ENCODE measurements around the gene CYTL1. TPM values are rescaled to one million over a fixed set of nuclear protein-coding genes. Genes with fewer than 3 reads are reported as not detected.
"Not testable (repeated sequence)": the region's sequence is repeated elsewhere in the genome, so short reads cannot be mapped to it uniquely, and the experiment has no call there.

The CYTL1 gene
- polyA plus RNA-seq, 3 donors = 6.4 to 7.3 (median 6.7) TPM

GRCh38 chr4:5006932-5007331 lies 12.3 kb downstream of the CYTL1 start:
- not testable (repeated sequence) for DNase-seq

DNA sequence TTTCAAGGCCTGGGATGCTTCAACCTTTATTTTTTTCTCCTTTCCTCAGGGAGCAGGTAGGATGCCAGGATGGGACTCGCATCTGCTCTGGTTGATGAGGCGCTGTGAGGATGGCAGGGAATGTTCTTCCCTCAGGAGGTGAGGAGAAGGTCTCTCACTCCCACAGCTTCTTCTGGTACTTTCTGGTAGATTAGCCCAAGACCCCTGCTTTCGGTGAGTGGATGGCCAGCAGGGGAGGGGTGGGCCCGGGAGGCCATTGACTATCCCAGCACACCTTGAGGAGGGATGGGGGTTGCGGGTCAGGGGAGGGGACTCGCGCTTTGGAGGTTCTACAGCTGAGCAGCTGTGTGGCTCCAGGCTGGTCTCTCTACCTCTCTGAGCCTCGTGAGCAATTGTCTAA lies 14.8 kb downstream of the CYTL1 start:
- no peak for DNase-seq

GRCh38 chr4:5003918-5004317 lies 15.3 kb downstream of the CYTL1 start:
- no peak for DNase-seq

DNA sequence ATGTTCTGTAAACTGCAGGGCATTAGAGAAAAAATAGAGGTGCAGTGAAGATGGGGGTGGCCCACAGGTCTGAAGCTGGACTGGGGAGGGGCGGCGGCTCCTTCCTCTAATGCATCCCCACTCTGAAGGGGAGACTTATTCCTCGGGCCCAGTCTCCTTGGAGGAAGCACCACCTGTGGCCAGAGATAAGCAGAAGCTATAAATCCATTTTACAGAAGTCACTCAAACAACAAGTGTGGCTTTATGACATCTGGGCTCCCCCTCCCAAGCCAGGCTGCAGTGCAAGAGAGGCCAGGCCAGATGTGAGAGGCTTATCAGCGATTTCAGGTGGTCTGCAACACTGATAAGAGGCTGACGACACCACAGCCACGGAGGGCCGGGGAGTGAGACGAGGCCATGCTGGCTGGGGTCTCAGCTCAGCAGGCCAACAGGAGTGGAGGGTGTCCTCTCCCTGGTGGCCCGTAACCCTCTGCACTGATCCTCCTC lies 15.8 kb downstream of the CYTL1 start:
- no peak for DNase-seq

- not testable (repeated sequence) for DNase-seq
Observed at GRCh38 chr4:5001641-5002040, 17.6 kb downstream of the CYTL1 start.

GRCh38 chr4:4996935-4997334 lies 22.3 kb downstream of the CYTL1 start:
- not testable (repeated sequence) for DNase-seq

DNA sequence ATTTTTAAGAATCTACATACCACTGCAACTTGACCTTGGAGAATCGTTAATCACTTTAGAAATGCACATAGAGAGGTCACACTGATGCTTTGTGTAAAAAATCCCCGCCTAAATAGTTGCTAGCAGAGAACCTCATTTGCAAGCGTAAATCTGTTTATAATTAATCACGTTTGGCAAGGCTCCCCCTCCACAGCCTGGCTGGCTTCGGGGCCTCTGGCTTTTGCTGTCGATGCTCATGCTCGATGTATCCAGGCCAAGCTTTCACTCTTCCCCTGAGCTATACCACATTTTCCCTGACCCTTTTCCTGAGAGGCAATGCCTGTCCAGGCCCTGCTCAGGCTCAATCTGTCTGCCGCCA lies 23.4 kb downstream of the CYTL1 start:
- no peak for DNase-seq

DNA sequence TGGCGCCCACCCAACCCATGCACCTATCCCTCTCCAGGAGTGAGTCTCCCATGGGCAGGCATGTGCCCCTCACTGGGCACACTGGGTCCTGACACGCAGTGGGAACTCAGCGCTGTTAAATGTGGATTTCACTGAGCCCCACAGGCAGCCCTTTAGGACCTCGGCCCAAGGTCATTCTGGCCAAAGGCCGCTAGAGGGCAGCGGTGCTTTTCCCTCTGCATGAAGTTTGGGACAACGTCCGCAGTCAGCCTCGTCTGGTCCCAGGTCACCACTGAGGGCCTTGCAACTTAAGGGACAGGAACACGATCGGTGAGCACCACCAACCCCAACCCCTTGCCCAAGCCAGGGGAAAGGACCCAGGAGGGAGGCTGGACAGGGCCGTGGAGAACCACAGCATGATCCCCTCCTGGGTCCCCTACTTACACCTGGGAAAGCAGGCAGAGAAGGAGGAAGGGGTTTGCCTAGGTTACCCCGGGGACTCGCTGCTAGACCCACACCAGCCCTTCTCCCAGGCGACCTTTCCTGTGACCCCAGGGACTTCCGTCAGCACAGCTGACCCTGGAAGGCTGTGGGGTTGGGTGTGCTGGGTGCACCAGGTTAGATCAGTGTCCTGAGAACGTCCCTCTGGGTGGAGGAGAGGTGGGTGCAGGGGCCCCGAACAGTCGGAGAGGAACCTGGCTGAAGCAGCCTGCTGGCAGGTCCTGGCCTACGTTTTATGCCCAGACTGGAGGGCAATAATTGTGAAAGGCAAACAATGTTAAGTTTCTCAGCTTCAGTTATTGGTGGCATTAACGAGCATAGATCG lies 24.0 kb downstream of the CYTL1 start:
- DNase-seq = peak; percentile 58

GRCh38 chr4:4994312-4995097 lies 24.8 kb downstream of the CYTL1 start:
- no peak for DNase-seq

GRCh38 chr4:4992833-4993232 lies 26.4 kb downstream of the CYTL1 start:
- no peak for DNase-seq

GRCh38 chr4:4991541-4992099 lies 27.6 kb downstream of the CYTL1 start:
- DNase-seq = no peak

DNA sequence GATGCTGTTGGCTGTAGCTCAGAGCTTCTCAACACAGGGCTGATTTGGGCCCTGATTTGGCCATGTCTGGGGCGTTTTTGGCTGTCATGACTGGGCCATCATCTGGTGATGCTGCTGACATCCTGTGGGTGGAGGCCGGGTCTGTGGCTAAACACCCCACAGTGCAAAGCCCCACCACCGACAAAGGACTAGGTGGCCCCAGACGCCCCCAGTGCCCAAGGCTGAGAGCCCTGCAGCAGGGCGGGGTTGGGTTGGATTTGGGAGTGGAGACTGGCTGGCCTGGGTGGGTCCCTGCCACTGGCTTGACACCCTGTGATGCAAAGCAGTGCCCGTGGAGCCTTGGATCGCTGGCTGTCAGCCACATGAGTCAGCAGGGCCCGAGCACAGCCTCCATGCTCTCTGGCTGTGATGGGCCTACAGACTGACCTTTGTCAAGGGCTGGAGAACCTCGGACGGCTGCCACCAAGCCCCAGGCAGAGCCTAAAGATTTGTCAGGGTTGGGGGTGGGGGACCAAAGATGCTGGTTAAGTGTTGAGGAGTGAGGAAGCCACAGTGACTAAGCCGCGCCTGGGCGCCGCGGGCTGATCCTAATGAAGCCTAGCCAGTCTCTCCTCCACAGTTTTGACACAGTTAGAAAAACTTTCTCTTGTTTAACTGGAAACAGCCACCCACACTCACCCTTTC lies 28.3 kb downstream of the CYTL1 start:
- no peak for DNase-seq

DNA sequence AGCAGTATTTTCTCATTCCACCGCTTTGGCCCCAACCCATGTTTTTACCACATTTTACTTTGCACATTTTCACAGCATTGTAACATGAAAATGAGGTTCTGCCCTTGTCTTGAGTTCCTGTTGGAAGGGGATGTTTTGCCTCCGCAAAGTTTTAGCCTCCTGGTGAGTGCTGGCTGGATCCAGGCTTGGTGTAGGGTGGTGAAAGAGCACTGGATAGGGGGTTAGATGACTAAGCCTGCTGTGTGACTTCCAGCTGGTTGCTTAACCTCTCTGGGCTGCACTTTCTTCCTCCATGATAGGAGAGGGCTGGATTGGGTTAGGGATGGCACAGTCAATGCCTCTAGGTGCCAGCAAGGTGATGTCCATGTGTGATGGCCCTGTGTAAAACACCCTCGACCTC lies 28.9 kb downstream of the CYTL1 start:
- no peak for DNase-seq

DNA sequence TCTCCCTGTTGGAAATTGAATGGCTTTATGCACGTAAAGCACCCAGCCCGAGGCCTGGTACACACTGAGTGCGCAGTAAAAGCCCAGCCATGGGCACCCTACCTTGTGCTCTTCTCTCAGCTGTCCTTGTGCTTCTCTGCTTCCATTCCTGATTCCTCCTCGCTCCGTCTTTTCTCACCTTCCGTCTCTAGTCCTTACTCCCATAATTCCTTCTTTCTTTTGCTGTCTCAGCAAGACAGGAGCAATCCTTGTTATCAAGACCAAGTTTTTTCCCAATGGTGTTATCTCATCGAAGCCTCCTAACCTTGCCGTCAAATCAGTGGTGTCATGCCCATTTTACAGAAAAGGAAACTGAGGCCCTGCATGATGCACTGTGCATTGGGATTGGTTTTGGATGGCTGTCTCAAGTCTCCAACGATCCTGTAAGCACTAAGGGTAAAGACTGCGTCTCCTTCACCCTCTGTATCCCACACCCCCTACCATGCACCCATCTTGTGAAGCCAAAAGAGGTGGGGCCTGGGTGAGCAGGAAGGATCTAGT lies 30.1 kb downstream of the CYTL1 start:
- DNase-seq = no peak

DNA sequence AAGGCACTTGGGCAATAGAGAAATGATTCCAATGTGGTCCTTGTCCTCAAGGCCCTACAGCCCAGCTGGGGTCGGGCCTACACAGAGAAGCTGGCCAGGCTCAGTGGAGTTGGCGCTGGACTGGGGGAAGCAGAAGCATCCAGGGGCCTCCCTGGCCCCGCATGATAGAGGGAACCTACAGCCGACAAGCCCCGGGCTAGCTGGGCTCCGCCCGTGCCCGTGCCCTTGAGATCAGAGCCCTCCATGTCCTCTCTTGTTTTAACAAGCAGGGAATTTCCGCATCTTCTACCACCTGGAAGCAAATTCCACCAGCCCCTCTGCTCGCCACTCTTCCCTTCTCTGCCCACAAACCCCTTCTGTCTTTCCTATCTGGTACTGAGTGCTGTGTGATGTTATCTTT lies 31.6 kb downstream of the CYTL1 start:
- no peak for DNase-seq

DNA sequence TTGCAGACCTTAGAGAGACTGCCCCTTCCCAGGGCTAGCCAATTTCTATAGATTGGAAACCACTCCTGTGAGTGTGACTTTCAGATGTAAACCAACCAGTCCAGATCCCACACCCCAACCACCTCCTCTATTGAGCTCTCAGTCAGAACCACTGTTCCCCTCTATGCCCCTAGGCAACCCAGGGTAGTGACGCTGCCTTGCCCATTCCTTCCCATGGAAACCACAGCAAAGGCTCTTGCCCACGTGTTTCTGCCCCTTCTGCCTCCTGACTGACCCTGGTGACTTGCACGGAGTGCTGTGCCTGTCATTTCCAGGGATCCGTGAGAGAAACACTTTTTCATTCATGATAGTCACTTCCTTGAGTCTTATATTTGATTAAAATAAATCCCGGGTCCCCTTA lies 32.4 kb downstream of the CYTL1 start:
- no peak for DNase-seq

- no peak for DNase-seq
Observed at GRCh38 chr4:4985844-4986243, 33.4 kb downstream of the CYTL1 start.

DNA sequence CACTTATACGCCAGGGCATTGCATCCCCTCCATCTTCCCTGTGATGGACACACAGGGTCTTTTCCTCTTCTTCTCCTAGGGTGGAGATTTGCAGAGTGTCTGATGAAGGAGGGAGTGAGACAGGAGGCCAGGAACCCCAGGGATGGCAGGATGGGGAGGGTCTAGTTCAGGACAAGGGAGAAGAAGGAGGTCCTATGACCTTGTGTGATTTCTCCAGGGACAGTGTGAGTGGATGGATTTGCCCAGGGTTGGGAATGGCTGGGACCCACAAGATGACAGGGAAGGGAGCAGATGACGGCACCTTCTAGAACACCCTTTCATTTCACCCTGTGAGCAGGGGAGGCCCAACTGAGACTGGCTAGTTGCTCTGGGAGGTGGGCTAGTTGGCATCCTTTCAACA lies 34.2 kb downstream of the CYTL1 start:
- DNase-seq = no peak

GRCh38 chr4:4984186-4984585 lies 35.1 kb downstream of the CYTL1 start:
- DNase-seq = no peak

- no peak for DNase-seq
Observed at GRCh38 chr4:4981827-4982226, 37.4 kb downstream of the CYTL1 start.

DNA sequence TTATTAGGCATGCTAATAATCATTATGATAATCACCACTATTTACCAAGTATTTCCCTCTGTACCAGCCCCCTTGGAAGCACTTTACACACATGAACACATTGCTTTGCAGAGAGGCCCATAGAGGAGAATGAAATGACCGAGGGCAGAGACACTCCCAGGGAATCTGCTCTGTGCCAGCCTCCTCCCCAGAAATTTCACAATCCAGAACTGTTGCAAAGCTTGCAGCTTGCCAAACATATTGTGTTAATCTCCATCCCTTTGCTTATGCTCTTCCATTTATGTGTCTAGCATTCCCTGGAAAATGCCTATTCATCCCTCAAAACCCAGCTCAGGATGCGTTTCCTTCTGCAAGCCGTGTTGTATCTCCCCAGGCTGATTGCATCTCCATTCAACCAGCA lies 37.8 kb downstream of the CYTL1 start:
- DNase-seq = no peak

DNA sequence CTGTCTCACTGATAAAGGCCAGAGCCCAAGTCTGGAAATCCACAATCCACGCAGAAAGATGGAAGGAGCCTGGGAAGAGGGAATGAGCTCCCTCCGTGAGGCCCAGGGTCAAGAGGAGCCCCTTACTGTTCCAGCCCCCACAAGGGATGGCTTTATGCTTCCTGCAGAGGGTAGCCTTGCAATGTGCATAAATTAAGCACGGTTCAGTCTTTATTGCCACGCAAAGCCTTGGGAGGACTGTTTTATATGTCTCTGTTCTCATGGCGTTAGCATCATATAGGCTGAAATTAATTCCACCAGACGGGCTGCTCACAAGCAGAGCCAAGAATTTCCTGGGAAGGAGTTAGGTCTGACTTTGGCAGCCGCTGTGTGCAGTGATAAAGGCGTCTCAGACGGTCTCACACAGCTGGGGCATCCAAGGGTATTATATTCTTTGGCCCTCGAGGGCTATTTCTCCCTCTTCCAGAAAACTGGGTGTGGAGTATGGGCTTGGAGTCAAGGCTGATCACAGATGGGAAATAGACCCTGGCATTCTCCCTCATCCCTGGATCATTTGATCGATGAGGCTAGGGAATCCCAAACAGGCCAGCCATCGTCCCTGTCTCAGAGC lies 38.5 kb downstream of the CYTL1 start:
- DNase-seq = no peak
